Prostate gland (tissue), 2 donors: ENCODE data around the gene MORN1.

ENCODE experiments used
- POLR2A ChIP-seq: fragments of 450-650 bp; IDR thresholded peaks from one replicate; pipeline ENCODE4 v1.6.1; 2016; ENCODE audit warnings: antibody characterized with exemption, mild to moderate bottlenecking
- TF ChIP-seq, protein P1 (sequence below), 4 experiments: fragments of 200-600 bp in 2 of 4; fragments of 450-650 bp in 2 of 4; sonication (generic) in 2 of 4; IDR thresholded peaks; 1 replicate in 3 of 4; 2 replicates in 1 of 4; pipeline ENCODE4 v1.5.1; 2016 to 2019; ENCODE audit warnings: antibody characterized with exemption in 4 of 4, mild to moderate bottlenecking in 2 of 4, moderate library complexity in 2 of 4

DNA sequence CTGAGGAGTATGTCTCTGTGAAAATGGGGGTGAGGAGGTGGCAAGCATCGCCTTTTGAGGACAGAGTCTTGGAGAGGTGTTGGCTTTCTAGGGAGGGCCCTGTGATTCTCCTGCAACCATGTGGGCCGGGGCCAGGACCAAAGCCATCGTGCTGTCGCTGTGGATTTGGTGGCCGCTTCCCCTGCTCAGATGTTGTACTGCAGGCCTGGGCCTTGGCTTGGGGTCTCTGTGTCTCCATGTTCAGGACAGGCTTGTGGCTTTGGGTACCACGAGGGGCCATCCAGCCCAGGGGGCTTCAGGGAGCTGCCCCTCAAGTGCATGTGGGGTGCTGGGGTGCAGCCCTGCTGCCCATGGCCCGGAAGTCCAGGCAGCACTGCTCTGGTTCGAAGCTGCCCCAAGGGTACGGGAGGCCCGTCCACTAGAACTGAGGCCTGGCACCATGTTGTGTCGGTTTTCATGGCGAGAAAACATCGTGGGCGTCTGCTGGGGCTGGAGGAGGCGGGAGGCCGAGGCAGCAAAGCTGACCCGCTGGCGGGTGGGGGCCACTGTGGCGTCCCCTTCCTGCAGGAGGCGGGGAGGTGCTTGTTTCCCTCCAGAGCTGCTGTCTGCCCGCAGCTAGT is 107.9 kb downstream of the MORN1 start:
- TF ChIP-seq, protein P1, sequence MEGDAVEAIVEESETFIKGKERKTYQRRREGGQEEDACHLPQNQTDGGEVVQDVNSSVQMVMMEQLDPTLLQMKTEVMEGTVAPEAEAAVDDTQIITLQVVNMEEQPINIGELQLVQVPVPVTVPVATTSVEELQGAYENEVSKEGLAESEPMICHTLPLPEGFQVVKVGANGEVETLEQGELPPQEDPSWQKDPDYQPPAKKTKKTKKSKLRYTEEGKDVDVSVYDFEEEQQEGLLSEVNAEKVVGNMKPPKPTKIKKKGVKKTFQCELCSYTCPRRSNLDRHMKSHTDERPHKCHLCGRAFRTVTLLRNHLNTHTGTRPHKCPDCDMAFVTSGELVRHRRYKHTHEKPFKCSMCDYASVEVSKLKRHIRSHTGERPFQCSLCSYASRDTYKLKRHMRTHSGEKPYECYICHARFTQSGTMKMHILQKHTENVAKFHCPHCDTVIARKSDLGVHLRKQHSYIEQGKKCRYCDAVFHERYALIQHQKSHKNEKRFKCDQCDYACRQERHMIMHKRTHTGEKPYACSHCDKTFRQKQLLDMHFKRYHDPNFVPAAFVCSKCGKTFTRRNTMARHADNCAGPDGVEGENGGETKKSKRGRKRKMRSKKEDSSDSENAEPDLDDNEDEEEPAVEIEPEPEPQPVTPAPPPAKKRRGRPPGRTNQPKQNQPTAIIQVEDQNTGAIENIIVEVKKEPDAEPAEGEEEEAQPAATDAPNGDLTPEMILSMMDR (IDR thresholded peaks at IDR 0.05) = no peak
- TF ChIP-seq POLR2A = no peak
